SK-N-SH treated with all-trans-retinoic acid at 6 μM for 48 hours (cell line): ENCODE results near the gene DNAH14.

Experiments used
- ATAC-seq: fragments of 200-7000 bp; cut with Tn5 transposase; 3 replicates; pipeline ENCODE4 v1.9.1; 2020; ENCODE audit warnings: mild to moderate bottlenecking, moderate library complexity
- ARNTL ChIP-seq: fragments of 450-650 bp; formaldehyde crosslinking; IDR thresholded peaks from 2 replicates; pipeline ENCODE4 v1.5.0; 2020; ENCODE audit warnings: low read depth, mild to moderate bottlenecking, moderate library complexity, borderline replicate concordance
- BACH2 ChIP-seq: fragments of 250-450 bp; sonication (Bioruptor Pico); IDR thresholded peaks from 2 replicates; pipeline ENCODE4 v1.9.0; 2021; ENCODE audit warnings: mild to moderate bottlenecking, borderline replicate concordance
- CSDC2 ChIP-seq: fragments of 250-450 bp; sonication (Bioruptor Pico); IDR thresholded peaks from 2 replicates; pipeline ENCODE4 v1.5.0; 2020; ENCODE audit warnings: mild to moderate bottlenecking, moderate library complexity
- ESRRG ChIP-seq: fragments of 250-450 bp; sonication (Bioruptor Pico); IDR thresholded peaks from 2 replicates; pipeline ENCODE4 v1.6.1; 2021; ENCODE audit warnings: mild to moderate bottlenecking
- GLIS3 ChIP-seq: fragments of 250-450 bp; sonication (Bioruptor Pico); IDR thresholded peaks from 2 replicates; pipeline ENCODE4 v1.5.0; 2020; ENCODE audit warnings: mild to moderate bottlenecking, moderate library complexity
- ISL1 ChIP-seq: fragments of 250-450 bp; sonication (Bioruptor Pico); IDR thresholded peaks from 2 replicates; pipeline ENCODE4 v2.1.2; 2022; ENCODE audit warnings: mild to moderate bottlenecking, moderate library complexity
- OSR1 ChIP-seq: fragments of 250-450 bp; sonication (Bioruptor Pico); IDR thresholded peaks from 2 replicates; pipeline ENCODE4 v1.8.0; 2022; ENCODE audit warnings: moderate library complexity, mild to moderate bottlenecking, inconsistent platforms
- RARB ChIP-seq: fragments of 250-450 bp; sonication (Bioruptor Pico); IDR thresholded peaks from 2 replicates; pipeline ENCODE4 v1.8.0; 2021; ENCODE audit warnings: mild to moderate bottlenecking, moderate library complexity
- SNAI2 ChIP-seq: fragments of 250-450 bp; sonication (Bioruptor Pico); IDR thresholded peaks from 2 replicates; pipeline ENCODE4 v1.5.0; 2020; ENCODE audit warnings: mild to moderate bottlenecking, moderate library complexity
- TCF4 ChIP-seq: fragments of 250-450 bp; sonication (Bioruptor Pico); IDR thresholded peaks from 2 replicates; pipeline ENCODE4 v1.8.0; 2021; ENCODE audit warnings: mild to moderate bottlenecking, moderate library complexity, borderline replicate concordance
- TOX ChIP-seq: fragments of 250-450 bp; sonication (Bioruptor Pico); IDR thresholded peaks from 2 replicates; pipeline ENCODE4 v1.8.0; 2021; ENCODE audit warnings: mild to moderate bottlenecking, moderate library complexity, borderline replicate concordance
- ZFP3 ChIP-seq: fragments of 250-450 bp; sonication (Bioruptor Pico); IDR thresholded peaks from 2 replicates; pipeline ENCODE4 v1.5.0; 2020; ENCODE audit warnings: mild to moderate bottlenecking, moderate library complexity
- ZNF565 ChIP-seq: fragments of 450-650 bp; formaldehyde crosslinking; conservative IDR thresholded peaks from 2 replicates; pipeline ENCODE4 v1.5.0; 2020; ENCODE audit warnings: low read depth, mild to moderate bottlenecking, moderate library complexity
- ZNF70 ChIP-seq: fragments of 450-650 bp; formaldehyde crosslinking; IDR thresholded peaks from 2 replicates; pipeline ENCODE4 v1.5.0; 2020; ENCODE audit warnings: mild to moderate bottlenecking, moderate library complexity
- ZNF8 ChIP-seq: fragments of 450-650 bp; formaldehyde crosslinking; IDR thresholded peaks from 2 replicates; pipeline ENCODE4 v1.5.0; 2020; ENCODE audit warnings: mild to moderate bottlenecking, moderate library complexity
- TF ChIP-seq, protein P1 (sequence below): fragments of 250-450 bp; sonication (Bioruptor Pico); IDR thresholded peaks from 2 replicates; pipeline ENCODE4 v1.5.1; 2021; ENCODE audit warnings: mild to moderate bottlenecking, moderate library complexity
- TF ChIP-seq, protein P2 (sequence below): fragments of 250-450 bp; sonication (Bioruptor Pico); IDR thresholded peaks from 2 replicates; pipeline ENCODE4 v1.8.0; 2020; ENCODE audit warnings: mild to moderate bottlenecking, moderate library complexity, borderline replicate concordance
- TF ChIP-seq, protein P3 (sequence below): fragments of 250-450 bp; sonication (Bioruptor Pico); IDR thresholded peaks from 2 replicates; pipeline ENCODE4 v1.8.0; 2021; ENCODE audit warnings: low read depth, mild to moderate bottlenecking, moderate library complexity, borderline replicate concordance
- TF ChIP-seq, protein P4 (sequence below): fragments of 250-450 bp; sonication (Bioruptor Pico); IDR thresholded peaks from 2 replicates; pipeline ENCODE4 v1.5.1; 2020; ENCODE audit warnings: low read depth, mild to moderate bottlenecking, moderate library complexity

The DNAH14 gene

DNA sequence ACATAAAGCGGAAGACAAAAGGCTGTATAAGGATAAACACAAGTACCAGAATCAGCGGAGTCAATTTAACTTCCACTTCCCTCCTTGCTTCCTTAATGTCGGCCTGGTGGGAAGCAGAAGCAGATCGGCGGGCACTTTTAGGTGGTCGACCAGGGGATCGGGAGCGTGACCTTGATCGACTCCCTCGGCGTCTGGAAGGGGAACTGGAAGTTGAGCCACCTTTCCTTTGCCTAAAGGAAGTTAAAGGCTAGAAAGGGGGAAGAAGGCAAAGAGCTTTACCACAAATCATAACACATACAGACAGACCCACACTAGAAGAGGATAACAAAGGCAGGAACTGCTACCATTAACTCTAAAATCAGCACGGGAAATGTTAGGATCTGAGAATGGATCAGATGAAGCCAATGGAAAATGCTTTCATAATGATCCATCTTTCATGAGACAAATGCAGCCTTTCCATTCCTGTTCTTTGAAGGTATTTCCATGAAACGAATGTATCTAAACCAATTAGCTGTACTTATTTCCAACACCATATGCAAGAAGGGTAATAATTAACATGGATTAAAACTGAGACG is 492.6 kb downstream of the DNAH14 start:
- ATAC-seq: no peak

DNA sequence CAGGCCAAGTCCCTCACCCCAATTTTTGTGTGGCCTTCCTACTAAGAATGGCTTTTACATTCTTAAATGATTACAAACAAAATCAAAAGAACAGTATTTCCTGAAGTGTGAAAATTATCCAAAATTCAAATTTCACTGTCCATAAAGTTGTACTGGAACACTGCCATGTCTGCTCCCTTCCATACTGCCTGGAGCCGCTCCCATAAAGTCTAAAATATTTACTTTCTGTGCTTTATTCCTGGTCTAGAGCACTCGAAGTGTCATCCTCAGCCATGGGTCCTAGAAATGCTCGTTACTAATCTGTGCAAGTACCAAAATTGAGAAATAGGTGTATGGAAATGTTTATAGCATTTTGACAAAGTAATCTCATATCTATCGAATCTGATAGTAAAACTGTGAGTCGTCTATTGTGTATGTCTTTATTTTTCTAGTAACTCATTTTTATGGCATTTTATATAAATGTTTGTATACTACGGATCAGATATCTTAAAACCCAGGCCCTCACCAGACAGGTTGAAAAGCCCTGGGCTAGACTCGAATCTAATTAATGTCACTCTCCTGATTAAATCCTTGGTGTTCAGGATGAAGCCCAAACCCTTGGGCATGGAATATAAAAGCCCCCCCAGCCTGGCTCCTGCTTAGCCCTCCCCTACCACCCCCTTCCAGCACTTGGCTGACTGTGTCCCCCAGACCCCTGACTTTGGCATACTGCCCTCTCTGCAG is 493.5 kb downstream of the DNAH14 start:
- no peak for TF ChIP-seq SNAI2 (CRISPR knock-in tag)
- TF ChIP-seq ZFP3 (CRISPR knock-in tag): no peak
- TF ChIP-seq CSDC2 (CRISPR knock-in tag): no peak
- TF ChIP-seq ISL1 (CRISPR knock-in tag): no peak
- TF ChIP-seq, protein P1, sequence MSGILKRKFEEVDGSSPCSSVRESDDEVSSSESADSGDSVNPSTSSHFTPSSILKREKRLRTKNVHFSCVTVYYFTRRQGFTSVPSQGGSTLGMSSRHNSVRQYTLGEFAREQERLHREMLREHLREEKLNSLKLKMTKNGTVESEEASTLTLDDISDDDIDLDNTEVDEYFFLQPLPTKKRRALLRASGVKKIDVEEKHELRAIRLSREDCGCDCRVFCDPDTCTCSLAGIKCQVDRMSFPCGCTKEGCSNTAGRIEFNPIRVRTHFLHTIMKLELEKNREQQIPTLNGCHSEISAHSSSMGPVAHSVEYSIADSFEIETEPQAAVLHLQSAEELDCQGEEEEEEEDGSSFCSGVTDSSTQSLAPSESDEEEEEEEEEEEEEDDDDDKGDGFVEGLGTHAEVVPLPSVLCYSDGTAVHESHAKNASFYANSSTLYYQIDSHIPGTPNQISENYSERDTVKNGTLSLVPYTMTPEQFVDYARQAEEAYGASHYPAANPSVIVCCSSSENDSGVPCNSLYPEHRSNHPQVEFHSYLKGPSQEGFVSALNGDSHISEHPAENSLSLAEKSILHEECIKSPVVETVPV (CRISPR knock-in tag): no peak
- no peak for ATAC-seq

More for the DNA sequence above, 492.6 kb downstream of the DNAH14 start:
- TF ChIP-seq GLIS3 (CRISPR knock-in tag): no peak
- no peak for TF ChIP-seq TCF4 (CRISPR knock-in tag)
- TF ChIP-seq CSDC2 (CRISPR knock-in tag): no peak
- TF ChIP-seq ZNF8 (CRISPR knock-in tag): no peak
- TF ChIP-seq ARNTL (CRISPR knock-in tag): no peak
- no peak for TF ChIP-seq ESRRG
- no peak for TF ChIP-seq SNAI2 (CRISPR knock-in tag)
- TF ChIP-seq OSR1: no peak
- TF ChIP-seq, protein P1 (CRISPR knock-in tag): no peak
- TF ChIP-seq, protein P2, sequence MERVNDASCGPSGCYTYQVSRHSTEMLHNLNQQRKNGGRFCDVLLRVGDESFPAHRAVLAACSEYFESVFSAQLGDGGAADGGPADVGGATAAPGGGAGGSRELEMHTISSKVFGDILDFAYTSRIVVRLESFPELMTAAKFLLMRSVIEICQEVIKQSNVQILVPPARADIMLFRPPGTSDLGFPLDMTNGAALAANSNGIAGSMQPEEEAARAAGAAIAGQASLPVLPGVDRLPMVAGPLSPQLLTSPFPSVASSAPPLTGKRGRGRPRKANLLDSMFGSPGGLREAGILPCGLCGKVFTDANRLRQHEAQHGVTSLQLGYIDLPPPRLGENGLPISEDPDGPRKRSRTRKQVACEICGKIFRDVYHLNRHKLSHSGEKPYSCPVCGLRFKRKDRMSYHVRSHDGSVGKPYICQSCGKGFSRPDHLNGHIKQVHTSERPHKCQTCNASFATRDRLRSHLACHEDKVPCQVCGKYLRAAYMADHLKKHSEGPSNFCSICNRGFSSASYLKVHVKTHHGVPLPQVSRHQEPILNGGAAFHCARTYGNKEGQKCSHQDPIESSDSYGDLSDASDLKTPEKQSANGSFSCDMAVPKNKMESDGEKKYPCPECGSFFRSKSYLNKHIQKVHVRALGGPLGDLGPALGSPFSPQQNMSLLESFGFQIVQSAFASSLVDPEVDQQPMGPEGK: no peak
- TF ChIP-seq TOX (CRISPR knock-in tag): no peak

DNA sequence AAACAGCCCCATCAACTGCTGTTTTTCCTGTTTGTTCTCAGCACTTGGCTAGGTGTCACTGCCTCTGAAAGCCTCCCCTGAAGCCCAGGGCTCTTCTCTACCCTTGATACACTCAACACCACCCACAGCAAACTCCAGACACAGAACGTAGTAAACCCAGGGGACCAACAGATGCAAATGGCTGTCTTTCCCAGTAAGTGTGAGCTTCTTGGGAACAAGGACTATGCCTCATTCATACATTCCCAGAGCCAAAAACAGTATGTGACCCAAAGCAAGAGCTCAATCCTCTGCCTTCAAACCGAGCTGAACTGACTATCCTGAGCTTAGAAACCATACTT is 494.0 kb downstream of the DNAH14 start:
- TF ChIP-seq, protein P3, sequence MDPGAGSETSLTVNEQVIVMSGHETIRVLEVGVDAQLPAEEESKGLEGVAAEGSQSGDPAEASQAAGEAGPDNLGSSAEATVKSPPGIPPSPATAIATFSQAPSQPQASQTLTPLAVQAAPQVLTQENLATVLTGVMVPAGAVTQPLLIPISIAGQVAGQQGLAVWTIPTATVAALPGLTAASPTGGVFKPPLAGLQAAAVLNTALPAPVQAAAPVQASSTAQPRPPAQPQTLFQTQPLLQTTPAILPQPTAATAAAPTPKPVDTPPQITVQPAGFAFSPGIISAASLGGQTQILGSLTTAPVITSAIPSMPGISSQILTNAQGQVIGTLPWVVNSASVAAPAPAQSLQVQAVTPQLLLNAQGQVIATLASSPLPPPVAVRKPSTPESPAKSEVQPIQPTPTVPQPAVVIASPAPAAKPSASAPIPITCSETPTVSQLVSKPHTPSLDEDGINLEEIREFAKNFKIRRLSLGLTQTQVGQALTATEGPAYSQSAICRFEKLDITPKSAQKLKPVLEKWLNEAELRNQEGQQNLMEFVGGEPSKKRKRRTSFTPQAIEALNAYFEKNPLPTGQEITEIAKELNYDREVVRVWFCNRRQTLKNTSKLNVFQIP (CRISPR knock-in tag): no peak
- TF ChIP-seq ZFP3 (CRISPR knock-in tag): no peak
- TF ChIP-seq ZNF70 (CRISPR knock-in tag): no peak
- no peak for TF ChIP-seq TOX (CRISPR knock-in tag)
- TF ChIP-seq, protein P1 (CRISPR knock-in tag): no peak
- TF ChIP-seq BACH2 (CRISPR knock-in tag): no peak
- no peak for TF ChIP-seq GLIS3 (CRISPR knock-in tag)
- no peak for TF ChIP-seq RARB (CRISPR knock-in tag)
- TF ChIP-seq ISL1 (CRISPR knock-in tag): no peak
- TF ChIP-seq, all 23 proteins: peak for 0
- ATAC-seq: no peak

DNA sequence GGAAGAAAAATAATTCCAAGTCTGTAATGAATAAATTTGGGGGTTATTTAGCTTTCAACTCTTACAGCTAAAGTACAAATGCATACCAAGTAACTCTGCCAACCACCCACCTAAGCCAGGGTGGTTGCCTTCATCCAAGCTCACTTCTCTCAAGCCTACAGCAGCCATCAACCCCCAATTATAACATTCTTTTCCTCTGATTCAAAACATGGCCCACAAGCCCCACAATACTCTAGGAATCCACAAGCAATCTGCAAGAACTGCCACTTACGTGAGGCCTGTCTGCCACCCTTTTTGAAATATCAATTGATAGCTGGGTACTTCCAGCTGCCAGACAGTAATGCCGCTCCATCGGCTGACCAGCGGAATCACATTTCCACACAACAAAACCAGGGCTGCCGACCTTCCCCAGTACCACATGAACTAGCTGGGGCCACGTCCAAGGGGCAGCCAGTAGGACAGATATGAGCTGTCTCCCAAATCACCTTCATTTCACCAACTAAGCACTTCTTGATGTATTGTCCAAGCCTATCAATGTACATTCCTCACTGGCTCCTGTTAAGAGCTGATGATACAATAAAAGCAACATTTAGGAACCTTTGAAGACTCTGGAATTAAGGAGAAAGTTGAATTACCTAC is 495.2 kb downstream of the DNAH14 start:
- TF ChIP-seq GLIS3 (CRISPR knock-in tag) (no peak), CSDC2 (CRISPR knock-in tag) (no peak), ZFP3 (CRISPR knock-in tag) (no peak), ZNF8 (CRISPR knock-in tag) (no peak), SNAI2 (CRISPR knock-in tag) (no peak), OSR1 (no peak), RARB (CRISPR knock-in tag) (no peak), ZNF565 (CRISPR knock-in tag) (no peak), BACH2 (CRISPR knock-in tag) (no peak), ZNF70 (CRISPR knock-in tag) (no peak)
- TF ChIP-seq, protein P4, sequence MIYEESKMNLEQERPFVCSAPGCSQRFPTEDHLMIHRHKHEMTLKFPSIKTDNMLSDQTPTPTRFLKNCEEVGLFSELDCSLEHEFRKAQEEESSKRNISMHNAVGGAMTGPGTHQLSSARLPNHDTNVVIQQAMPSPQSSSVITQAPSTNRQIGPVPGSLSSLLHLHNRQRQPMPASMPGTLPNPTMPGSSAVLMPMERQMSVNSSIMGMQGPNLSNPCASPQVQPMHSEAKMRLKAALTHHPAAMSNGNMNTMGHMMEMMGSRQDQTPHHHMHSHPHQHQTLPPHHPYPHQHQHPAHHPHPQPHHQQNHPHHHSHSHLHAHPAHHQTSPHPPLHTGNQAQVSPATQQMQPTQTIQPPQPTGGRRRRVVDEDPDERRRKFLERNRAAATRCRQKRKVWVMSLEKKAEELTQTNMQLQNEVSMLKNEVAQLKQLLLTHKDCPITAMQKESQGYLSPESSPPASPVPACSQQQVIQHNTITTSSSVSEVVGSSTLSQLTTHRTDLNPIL: no peak
- TF ChIP-seq, protein P1 (CRISPR knock-in tag): no peak
- TF ChIP-seq, protein P3 (CRISPR knock-in tag): no peak
- peak; percentile 3; the same call in 2 of the 3 replicates for ATAC-seq
